OCI-LY3 (cell line): ENCODE results near the gene NBEA.
A peak's percentile ranks its signal among the peaks of the same experiment; 100 is the strongest.

Experiments used
- CTCF ChIP-seq: fragments of 200-600, 300-600 bp; sonication (generic); IDR thresholded peaks from 2 replicates; pipeline ENCODE4 v1.5.1; 2014; ENCODE audit warnings: antibody characterized with exemption, low read length, low read depth
- EZH2phosphoT487 ChIP-seq: fragments of 200-600 bp; shearing (Covaris generic); IDR thresholded peaks from 2 replicates; pipeline ENCODE4 v1.6.1; 2018; ENCODE audit warnings: antibody characterized with exemption, mixed run types, low read depth

GRCh38 chr13:35718084-35718483 is 776.0 kb downstream of the NBEA start:
- peak; percentile 14; the same call in 1 of the 2 replicates for TF ChIP-seq CTCF
- no peak for TF ChIP-seq EZH2phosphoT487
